SKM-1 (cell line): ENCODE data around the gene GALP.
"Not testable (repeated sequence)": the region's sequence is repeated elsewhere in the genome, so short reads cannot be mapped to it uniquely, and the experiment has no call there.

Source experiments
- DNase-seq: peaks from one replicate; lab custom pipeline; 2025; ENCODE audit not compliant: unreplicated experiment; lab: John Stamatoyannopoulos, UW

Gene GALP

DNA sequence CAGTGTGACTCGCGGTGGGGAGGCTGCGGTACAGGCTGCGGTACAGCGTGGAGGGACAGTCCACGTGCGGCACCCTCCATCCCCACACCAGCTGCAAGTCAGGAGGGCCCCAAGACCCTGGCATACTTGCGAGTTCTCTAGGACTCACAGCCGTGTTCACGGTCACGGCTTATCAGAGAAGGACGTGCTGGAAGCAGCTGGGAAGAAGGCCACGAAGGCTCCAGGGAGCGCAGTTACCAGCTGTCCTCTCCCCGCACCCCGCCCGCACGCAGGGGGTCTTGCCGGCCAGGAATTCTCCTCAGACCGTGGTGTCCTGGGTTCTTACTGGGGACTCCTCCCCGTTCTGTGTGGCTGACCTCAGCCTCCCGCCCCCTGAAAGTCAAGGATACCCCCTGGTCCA lies 28.5 kb upstream of the GALP start:
- DNase-seq = no peak

DNA sequence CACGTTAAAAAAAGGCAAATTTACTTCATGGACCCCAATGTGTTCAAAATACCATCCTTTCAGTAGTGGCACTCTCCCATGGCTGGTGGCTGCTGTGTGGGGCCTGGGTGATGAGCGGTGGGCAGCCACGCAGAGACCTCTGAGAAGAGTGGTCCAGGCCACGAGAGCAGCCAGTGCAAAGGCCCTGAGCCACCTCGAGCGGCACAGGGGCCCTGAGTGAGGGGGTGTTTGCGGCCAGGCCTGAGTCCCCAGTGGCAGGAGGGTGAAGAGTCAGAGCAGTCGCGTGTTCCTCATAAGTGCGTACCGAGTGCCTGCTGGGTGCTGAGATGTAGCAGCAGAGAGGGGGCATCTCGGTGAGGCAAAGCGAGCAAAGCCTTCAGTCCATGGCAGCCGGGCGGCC lies 27.7 kb upstream of the GALP start:
- no peak for DNase-seq

DNA sequence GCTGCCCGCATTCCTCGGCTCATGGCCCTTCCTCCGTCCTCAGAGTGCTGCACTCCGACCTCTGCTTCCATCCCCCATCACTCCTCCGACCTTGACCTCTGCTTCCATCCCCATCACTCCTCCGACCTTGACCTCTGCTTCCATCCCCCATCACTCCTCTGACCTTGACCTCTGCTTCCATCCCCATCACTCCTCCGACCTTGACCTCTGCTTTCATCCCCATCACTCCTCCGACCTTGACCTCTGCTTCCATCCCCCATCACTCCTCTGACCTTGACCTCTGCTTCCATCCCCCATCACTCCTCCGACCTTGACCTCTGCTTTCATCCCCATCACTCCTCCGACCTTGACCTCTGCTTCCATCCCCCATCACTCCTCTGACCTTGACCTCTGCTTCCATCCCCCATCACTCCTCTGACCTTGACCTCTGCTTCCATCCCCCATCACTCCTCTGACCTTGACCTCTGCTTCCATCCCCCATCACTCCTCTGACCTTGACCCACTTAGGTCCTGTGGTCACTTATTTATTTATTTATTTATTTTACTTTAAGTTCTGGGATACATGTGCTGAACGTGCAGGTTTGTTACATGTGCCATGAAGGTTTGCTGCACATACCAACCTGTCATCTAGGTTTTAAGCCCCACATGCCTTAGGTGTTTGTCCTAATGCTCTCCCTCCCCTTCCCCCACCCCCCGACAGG lies 26.7 kb upstream of the GALP start:
- not testable (repeated sequence) for DNase-seq

GRCh38 chr19:56149656-56150038 lies 26.2 kb upstream of the GALP start:
- no peak for DNase-seq

- no peak for DNase-seq
Measured at GRCh38 chr19:56150358-56150757, 25.4 kb upstream of the GALP start.

DNA sequence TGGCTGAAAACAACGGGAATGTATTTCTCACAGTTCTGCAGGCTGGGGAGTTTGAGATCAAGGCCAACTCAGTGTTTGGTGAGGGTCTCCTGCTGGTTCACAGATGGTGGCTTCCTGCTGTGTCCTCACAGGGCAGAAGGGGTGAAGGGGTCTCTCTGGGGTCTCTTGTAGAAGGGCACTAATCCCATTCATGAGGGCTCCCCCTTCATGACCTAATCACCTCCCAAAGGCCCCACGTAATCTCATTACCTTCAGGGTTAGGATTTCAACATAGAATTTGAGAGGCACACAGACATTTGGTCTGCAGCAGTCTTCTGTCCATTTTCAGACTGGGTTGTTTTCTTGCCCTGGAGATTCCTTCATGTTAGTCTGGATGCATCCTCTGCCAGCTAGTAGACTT lies 23.2 kb upstream of the GALP start:
- DNase-seq = no peak

DNA sequence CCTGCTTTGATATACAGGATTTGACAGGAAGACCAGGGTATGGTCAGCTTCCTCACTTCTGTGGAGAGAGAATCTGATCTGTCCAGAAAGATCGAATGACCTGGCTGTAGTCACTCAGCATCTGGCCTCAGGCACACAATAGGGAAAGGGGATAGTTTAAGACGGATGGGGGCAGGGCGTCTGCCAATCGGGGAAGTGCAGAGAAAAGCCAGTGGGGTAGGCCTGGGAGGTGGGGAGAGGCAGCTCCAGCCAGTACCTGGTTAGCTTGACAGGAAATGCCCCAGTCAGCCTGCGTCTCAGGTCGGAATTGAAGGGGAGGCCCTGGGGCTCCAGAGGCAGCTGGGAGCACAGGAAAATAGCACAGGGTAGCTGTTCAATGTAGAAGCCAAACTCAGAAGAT lies 22.3 kb upstream of the GALP start:
- no peak for DNase-seq

- DNase-seq = no peak
Measured at GRCh38 chr19:56155124-56155687, 20.6 kb upstream of the GALP start.

DNA sequence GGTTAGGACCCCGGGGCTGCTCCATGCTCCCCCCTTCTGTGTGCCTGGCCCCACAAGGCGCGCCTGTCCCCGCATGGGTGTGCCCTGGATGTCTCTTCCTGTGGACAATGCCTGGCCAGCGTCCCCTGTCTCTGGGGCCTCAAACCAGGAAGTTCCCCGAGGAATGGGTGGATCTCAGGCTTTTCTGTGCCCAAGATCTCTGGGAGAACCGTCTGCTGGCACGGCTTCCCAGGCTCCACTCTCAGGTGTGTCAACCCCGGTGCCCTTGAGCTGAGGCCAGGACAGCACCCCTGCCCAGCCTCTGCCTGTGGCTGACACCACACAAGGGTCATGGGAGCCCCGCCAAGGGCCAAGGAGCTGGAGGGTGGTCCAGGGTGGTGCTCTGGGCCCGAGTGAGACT lies 19.0 kb upstream of the GALP start:
- no peak for DNase-seq

DNA sequence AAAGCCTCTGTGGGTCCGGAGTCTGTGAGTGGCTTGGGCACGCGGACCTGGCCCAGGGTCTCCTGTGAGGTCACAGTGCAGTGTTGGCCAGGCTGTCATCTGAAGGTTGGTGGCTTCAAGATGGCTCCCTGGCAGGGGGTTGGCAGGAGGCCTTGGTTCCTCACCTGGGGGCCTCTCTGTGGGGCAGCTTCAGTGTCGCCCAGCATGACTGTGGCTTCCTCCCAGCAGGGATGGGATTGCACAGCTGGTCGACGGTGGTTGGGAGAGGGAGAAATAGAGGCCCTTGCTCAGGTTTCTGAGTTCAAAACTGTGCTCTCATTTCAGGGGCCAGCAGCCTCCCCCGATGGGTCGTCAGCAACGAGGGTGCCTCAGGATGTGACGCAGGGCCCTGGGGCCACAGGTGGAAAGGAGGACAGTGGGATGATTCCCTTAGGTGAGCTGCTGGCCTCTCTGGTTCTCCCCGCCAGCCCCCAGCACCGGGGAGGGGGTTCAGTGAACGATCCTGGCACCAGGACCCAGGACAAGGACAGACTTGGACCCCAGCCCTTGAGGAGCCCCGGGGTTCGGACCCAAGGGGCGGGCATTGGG lies 17.5 kb upstream of the GALP start:
- no peak for DNase-seq

- no peak for DNase-seq
Measured at GRCh38 chr19:56159009-56159559, 16.7 kb upstream of the GALP start.

- no peak for DNase-seq
Measured at GRCh38 chr19:56159622-56160271, 16.1 kb upstream of the GALP start.

- no peak for DNase-seq
Measured at GRCh38 chr19:56161534-56161933, 14.3 kb upstream of the GALP start.

DNA sequence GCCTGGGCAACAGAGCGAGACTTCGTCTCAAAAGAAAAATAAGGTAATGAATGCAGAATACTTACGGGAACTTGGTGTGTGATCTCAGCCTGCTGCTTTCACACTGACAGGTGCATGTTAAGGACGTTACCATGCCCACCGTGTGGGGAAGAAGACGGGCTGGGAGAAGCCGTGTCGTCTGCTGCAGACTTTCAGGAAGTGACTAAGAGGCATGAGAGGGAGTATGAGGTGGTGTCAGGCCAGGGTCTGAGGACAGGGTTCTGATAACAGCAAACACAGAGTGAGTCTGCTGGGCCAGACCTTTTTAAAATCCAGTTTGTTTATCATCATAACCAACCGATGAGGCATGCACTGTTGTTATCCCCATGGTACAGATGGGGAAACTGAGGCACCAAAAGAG lies 13.6 kb upstream of the GALP start:
- DNase-seq = no peak

DNA sequence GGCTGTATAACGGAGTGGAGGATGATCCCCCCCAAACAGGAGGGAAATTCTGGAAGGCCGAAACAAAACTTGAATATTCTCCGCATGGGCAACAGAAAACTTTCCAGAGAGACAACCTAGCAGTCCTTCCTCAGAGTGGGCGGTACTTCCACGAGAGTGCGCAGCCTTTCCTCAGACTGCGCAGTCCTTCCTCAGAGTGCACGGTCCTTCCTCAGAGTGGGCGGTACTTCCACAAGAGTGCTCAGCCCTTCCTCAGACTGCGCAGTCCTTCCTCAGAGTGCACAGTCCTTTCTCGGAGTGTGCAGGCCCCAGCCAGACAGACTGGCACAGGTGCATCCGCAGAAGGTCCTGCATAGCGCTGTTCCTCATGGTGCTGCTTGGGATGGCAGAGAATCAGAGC lies 12.7 kb upstream of the GALP start:
- no peak for DNase-seq

DNA sequence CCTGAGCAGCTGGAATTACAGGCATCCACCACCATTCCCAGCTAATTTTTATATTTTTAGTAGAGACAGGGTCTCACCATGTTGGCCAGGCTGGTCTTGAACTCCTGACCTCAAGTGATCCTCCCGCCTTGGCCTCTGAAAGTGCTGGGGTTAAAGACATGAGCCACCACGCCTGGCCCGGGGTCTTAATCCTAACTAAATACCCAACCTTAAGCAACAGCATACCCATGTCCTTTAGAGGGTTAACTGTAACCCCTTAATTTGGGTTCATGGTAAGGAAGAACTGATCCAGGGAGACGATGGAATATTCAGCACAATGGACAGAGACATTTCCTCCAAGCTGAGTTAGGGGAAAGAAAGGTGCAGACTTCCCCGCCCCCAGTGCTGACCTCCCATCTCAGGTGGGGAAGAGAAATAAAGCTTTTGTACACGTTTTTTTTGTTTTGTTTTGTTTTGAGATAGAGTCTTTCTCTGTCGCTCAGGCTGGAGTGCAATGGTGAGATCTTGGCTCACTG lies 8.7 kb upstream of the GALP start:
- no peak for DNase-seq

DNA sequence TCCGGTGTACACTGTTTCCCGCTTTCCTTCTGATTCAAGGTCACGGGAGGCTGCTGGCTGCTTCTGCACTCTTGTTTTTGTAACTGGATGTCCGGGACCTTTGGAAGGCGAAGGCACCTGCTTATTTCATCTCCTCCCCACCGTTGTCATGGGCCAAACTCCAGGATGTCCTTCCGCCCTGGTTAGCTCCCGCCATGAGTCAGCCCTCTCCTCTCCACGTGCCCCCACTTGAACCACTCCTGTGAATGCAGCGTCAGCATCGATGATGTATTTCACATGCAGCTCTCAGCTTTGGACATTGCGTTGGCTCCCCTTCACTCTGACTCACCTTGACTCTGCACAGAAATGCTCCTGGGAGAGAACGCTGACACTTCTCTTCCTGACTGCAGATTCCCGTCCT lies 5.5 kb upstream of the GALP start:
- no peak for DNase-seq

DNA sequence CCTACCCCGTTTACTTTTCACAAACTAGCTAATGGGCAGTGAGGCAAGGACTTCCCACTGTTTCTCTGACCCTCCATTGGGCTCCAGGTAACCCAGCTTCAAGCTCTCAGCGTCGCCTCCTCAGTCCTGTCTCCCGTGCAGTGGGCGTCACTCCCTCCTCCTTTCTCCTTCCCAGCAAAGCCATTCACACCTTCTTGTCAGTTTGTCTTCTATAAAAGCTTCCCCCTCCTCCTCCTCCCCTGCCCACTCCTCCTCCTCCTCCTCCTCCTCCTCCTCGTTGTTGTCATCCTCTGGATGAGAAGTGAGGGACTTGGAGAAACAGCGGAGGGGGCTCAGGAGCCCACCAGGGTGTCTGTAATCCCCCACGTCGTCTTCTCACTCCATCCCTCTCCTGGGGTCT lies 1.7 kb upstream of the GALP start:
- DNase-seq = no peak

DNA sequence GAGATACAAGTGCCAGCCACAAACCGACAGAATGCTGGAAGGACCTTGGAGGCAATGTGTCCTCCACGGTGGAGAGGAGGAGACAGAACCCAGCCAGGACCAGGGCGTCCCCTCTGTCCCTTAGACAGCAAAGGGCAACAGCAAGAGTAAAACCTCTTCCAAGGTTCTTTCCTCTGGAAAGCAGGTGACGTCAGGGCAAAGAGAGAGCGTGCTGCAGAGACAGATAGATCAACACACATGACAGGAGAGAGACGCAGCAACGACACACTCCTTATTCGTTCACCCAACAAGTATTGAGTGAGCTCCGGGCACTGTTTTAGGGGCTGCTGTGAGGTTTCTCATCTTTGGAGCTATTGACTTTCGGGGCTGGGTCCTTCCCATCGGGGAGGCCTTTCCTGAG lies 1.3 kb upstream of the GALP start:
- DNase-seq = no peak

- not testable (repeated sequence) for DNase-seq
Measured at GRCh38 chr19:56176310-56176709, 502 bp downstream of the GALP start.

DNA sequence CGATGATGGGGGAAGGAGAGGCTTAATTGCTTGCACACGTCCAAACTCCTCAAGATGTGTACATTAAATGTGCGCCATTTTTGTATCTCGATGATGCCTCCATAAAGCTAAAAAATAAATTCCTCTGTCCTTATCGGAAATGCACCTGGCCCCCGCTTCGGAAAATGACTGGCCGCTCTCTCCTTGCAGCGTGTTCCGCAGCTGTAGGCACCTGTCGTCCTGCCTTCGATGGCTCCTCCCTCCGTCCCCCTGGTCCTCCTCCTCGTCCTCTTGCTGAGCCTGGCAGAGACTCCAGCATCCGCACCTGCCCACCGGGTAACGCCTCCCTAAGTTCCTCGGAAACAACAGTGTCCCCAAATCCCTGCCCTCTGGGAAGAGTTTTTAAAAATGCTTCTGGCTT lies 1.1 kb downstream of the GALP start:
- no peak for DNase-seq
